ENCODE data around the gene DGCR8.

DGCR8 gene

GRCh38 chr22:20069331-20070042 is 10.6 kb upstream of the DGCR8 start:
- DNase-seq, result no peak

DNA sequence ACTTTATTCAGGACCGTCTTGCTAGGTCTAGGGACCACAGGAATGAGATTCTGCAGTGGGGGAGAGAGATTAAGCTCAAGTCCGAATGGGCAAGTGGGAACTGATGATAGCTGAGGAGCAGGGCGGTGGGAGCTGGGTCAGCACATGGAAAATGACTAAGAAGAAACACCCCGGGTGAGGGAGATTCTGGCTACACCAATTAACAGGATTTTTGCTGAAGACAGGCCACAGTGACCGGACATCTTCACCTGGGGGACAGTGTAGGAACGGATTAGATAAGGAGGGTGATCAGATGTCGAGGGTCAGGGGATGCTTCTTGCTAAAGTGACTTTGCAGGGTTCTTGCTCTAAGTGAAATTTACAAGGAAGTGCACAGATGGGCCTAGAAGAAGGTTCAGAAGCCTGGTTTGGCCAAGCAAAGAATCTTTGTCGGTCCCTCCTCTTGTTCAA is 8.5 kb upstream of the DGCR8 start:
- DNase-seq, result no peak

- no peak for DNase-seq
These were observed 3.3 kb upstream of the DGCR8 start for GRCh38 chr22:20076627-20077172.

DNA sequence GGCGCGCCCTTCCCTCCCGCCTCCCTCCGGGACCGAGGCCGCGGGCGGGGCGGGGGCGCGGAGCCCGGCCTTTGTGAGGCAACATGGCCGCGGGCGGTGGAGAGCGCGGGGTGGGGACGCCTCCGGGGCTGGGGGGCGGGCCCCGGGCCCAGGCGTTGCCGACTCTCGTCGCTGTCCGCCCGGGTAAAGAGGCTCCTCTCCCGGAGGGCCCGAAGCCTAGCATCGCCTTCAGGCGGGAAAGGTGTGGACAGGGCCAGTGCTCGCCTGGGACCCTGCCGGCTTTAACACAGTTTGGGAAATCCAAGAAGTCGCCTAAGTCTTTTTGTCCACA is 369 bp downstream of the DGCR8 start:
- DNase-seq, result no peak

GRCh38 chr22:20080776-20081654 is 974 bp downstream of the DGCR8 start:
- DNase-seq, result no peak

- DNase-seq, result no peak
These were observed 3.3 kb downstream of the DGCR8 start for GRCh38 chr22:20083157-20083890.

DNA sequence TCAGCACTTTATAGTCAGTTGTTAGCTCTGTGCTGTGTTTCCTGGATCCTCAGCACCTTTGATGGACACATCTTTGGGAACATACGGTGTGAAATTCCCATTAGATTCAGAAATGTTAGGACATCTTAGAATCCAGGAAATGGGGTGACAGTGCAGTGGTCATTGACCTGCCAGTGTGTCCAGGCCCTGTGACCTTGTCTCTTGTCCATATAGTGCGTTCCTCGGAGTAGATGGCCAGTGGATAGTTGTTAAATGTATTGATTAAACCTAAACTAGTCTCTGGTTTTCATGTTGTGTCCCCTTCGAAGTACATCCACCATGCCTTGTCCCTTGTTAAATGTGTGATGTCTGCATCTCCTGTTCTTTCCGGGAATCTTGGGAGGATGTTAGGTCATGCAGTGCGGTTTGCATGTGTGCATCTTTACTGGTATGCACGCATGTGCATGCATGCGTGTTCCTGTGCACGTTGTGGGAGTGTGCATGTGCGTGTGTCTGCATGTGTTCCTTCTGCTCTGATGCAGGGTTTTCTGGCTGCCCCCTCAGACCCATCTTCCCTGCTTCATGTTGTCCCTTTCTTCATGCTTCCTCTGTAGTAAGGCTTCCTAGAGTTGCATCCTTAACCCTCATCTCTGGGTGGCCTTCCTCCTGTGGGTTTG is 4.0 kb downstream of the DGCR8 start:
- no peak for DNase-seq

DNA sequence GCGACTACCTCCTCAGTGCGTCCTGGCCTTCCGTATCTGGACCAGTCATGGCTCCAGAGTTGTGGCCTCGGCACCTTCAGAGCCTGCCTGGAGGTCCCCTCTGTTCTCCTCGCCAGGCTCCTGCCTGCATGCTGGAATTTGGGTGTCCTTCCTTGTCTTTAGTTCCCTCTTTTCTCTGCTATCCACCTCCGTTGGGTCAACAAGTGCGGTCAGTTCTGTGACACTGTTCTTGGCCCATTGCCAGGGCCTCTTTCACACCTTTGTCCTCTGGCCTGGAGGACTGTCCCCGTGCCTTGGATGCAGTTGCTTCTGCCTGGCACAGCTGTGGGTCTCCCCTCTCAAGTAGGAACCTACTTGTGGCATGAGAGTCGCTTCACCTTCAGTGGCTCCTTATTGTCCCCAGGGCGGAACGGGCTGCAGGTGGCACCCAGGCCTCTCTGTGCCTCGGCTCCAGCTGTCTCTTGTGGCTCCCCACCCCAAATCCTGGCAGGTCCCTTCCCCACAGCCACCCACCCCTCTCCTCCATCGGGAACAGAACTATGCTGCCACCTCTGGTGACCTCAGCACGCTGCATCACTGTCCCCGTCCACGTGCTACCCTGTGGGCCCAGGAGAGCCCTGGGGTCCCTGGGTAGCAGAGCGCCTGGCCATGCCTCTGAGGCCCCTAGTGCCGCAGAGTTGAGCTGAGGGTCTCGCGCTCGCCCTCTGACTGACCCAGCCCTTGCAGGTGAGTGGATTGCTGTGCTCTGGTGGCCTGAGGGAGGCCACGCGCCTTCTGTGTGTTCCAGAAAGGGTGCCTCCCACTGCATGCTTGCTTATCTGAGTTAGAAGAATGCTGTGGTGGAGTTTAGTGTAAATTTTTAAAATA is 4.7 kb downstream of the DGCR8 start:
- no peak for DNase-seq

GRCh38 chr22:20085651-20086050 is 5.6 kb downstream of the DGCR8 start:
- DNase-seq, result no peak

- no peak for DNase-seq
These were observed 6.1 kb downstream of the DGCR8 start for GRCh38 chr22:20086101-20086599.

GRCh38 chr22:20086763-20087162 is 6.7 kb downstream of the DGCR8 start:
- DNase-seq, result no peak

DNA sequence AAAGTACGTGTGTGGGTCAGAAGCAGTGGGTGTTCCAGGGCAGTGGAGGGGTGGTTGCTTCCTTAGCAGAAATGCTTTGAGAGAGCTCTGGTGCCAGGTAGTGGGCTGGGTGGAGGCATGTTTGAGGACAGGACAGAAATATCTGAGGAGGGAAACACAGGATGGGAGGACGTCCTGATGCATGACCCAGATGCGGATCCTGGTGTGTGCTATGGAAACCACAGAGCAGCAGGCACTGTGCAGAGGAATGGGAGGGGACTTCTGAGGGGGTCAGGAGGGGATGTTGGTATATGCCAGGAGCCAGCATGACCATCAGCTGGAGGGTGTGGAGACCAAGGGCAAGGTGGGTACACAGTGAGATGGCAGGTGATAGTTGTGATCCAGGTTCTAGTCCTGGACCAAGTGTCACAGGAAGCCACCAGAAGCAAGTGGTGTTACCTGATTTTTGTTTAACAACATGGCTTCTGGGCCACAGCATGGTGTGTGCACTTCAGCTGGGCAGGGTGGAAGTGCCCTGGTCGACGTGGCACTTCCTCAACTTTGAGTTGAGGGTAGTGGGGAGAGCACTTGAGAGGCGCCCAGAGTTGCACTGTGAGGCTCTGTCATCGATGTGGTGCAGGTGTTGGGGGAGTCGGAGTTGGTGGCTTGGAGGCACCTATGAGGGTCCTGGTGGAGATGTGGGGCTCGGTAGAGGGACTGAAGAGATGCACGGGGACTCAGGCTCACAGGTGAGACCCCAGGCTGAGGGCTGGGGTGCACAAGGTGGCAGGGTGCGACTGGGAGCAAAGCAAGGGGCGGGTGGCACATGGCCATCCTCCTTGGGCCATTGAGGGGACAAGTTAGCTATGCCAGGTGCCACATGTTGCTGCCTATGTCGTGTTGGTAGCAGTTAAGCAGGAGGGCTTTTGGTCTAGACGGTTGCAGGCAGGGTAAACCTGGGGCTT is 7.5 kb downstream of the DGCR8 start:
- DNase-seq, result no peak

DNA sequence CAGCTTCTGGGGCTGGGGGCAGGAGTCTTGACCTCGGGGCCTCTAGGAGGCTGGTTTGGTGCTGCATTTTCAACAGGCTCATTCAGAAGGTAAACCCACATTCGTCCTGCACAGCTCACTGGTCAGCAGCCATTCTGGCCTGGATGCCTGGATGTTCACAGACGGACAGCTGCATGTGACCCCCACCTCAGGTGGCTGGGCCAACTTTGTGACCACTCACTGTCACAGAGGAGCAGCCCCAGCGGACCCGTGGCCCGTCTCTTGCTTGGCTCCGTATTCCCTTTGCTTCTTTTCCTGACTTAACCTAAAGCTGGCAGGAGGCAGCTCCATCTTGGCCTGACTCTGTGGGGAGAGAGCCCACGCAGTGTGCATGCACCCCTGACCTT is 8.2 kb downstream of the DGCR8 start:
- no peak for DNase-seq

DNA sequence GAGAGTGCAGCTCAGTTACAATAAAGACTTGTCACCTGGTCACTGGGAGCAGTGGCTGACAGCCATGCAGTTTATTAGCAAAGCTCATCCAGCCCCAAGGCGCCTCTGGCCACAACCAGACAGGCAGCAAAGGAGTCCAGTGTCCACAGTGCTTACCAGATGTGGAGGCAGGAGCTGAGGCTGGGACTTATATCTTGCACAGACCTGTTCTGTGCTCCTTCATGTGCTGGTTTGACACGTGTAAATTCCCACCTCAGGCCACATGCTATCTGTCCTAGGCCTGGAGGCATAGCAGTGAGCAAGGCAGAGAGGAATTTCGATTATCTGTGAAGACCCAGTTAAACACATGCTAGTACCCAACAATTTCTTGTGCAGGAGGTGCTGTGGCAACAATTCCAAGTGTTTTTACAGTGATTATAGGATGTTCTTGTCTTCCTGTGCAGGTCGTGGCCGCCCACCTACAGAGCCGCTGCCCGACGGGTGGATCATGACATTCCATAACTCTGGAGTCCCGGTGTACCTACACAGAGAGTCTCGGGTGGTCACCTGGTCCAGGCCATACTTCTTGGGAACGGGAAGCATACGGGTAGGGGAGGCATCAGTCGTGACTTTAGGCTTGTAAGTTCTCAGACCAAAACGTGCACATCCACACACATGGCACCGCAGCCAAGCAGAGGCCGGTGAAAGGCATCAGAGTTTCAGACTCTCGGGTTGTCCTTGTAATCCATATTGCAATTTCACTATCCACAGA is 9.4 kb downstream of the DGCR8 start:
- no peak for DNase-seq

DNA sequence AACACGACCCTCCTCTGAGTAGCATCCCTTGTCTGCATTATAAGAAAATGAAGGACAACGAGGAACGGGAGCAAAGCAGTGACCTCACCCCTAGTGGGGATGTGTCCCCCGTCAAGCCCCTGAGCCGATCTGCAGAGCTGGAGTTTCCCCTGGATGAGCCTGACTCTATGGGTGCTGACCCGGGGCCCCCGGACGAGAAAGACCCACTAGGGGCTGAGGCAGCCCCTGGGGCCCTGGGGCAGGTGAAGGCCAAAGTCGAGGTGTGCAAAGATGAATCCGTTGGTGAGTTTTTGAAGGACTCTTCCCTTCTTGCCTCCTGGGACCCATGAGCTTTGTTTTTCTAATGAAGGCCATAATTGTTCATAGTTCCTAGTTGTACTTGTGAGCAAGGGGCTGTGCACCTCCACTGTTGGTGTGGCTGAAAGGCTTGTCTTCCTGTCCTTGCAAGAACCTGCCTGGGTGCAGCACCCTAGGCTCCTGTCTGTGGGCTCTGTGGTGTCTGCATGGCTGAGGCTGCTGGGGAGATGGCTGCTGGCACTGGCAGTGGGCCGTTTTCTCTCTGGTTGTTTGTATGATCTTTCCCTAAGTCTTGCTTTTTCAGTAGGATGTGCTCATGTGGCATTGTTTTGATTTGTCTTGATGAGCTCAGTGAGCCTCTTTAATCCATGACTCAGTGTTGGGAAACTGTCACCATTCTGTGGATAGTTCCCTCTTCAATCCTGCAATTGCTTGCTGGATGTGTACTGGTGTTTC is 10.1 kb downstream of the DGCR8 start:
- DNase-seq, result no peak

DNA sequence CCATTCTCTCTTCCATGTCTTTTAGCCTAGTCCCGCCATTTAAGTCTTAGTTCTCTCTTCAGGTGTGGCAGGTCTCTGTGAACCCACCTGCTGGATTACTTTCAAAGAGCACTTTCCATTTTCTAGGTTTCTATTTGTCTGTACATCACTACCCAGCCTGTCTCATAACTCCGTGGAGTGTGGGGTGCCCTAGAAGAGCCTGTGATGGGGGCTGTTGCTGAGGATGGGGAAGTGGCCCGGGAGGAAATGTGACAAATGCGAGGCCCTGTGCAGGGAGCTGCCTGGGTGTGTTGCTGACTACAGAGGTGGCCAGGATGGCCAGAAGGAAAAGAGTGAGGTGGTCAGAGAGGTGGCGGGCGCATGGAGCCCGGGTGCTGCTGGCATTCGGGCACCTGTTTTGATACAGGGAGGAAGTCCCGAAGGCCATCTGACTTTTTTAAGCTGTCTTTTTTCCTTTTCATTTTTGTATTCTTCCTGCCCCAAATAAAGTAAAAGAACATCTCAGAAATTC is 10.7 kb downstream of the DGCR8 start:
- no peak for DNase-seq

DNA sequence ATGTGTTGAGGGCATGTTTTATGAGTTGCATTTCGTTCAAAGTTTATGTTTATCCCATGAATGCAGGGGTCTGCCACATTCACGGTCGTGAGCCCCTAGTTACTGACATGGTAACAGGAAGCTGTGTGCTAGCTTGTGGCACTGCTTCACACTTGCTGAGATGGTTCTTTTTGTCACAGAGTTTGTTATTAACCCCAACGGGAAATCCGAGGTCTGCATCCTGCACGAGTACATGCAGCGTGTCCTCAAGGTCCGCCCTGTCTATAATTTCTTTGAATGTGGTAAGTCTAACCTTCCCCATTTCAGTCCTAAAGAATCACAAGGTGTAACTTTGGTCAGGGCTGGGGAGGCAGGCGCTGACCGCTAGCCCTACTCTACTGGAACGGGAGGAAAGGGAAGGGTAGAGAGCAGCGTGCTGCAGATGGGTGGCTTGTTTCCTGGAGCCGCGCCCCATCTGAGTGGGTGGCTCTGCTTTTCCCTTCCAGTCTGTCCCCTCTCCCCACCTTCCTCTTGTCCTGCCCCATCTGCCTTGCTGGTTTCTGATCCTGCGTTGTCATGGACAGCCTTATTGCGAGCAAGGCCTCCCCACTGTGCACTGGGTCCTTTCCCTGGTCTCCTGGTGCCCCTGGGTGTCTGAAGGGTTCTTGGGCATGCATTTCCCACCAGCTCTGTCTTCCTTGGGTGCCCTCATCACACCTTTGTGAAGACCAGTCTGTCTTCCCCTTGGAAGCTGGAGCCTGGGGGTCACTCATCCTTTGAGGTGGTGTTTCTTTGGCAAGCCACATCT is 11.8 kb downstream of the DGCR8 start:
- DNase-seq, result no peak

DNA sequence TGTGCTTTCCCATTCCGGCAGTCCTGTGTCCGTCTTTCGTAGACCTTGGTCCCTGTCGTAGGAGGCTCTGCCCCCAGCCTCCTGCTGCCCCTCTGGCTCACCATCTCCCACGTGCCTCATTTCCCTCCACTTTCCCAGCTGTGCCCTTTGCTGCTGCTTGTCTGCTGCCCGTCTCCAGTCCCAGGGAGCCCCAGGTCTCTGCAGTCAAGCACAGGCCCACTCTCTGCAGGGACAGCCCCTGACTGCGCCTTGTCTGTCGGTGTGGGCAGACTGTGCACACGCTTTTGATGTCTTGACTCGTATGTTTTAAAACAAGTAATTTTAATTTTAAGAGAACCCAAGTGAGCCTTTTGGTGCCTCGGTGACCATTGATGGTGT is 12.4 kb downstream of the DGCR8 start:
- no peak for DNase-seq
